Parathyroid adenoma (tissue), 2 donors: ENCODE data around the gene SRC.

ENCODE experiments used
- H2AFZ ChIP-seq: fragments of 300-600 bp; sonication (generic); one replicate; pipeline ENCODE4 v1.7.0; 2017; ENCODE audit warnings: antibody characterized with exemption, mild to moderate bottlenecking
- H3K27ac ChIP-seq: fragments of 300-600 bp; sonication (generic); one replicate; pipeline ENCODE4 v1.7.0; 2017
- H3K27me3 ChIP-seq: fragments of 300-600 bp; sonication (generic); one replicate; pipeline ENCODE4 v1.7.0; 2017; ENCODE audit warnings: low read length; ENCODE audit not compliant: control insufficient read depth, insufficient read depth
- H3K36me3 ChIP-seq: fragments of 300-600 bp; sonication (generic); one replicate; pipeline ENCODE4 v1.7.0; 2017; ENCODE audit warnings: low read length; ENCODE audit not compliant: control insufficient read depth, insufficient read depth
- H3K4me1 ChIP-seq: fragments of 300-600 bp; sonication (generic); one replicate; pipeline ENCODE4 v1.7.0; 2017; ENCODE audit warnings: control low read depth
- H3K4me2 ChIP-seq: fragments of 300-600 bp; sonication (generic); one replicate; pipeline ENCODE4 v1.7.0; 2017; ENCODE audit warnings: low read length
- H3K4me3 ChIP-seq: fragments of 300-600 bp; sonication (generic); one replicate; pipeline ENCODE4 v1.7.0; 2017; ENCODE audit warnings: low read depth, low read length
- H3K79me2 ChIP-seq: fragments of 300-600 bp; sonication (generic); one replicate; pipeline ENCODE4 v1.7.0; 2017; ENCODE audit warnings: control low read depth
- H3K9ac ChIP-seq: fragments of 300-600 bp; sonication (generic); one replicate; pipeline ENCODE4 v1.7.0; 2017; ENCODE audit warnings: mild to moderate bottlenecking
- H3K9me3 ChIP-seq: fragments of 300-600 bp; sonication (generic); one replicate; pipeline ENCODE4 v1.7.0; 2017; ENCODE audit warnings: low read length; ENCODE audit not compliant: control insufficient read depth
- CTCF ChIP-seq: fragments of 300-600 bp; sonication (generic); IDR thresholded peaks from one replicate; pipeline ENCODE4 v1.7.0; 2017; ENCODE audit warnings: antibody characterized with exemption, mild to moderate bottlenecking
- donor health status: primary hyperparathyroidism.

The SRC gene

GRCh38 chr20:37299718-37300528 is 46.0 kb upstream of the SRC start:
- Histone ChIP-seq H3K4me1 (no peaks in the 10 kb centered on the region), H3K27me3 (no peaks in the 10 kb centered on the region), H3K79me2 (peaks cover 6% of the 10 kb centered on the region), H3K27ac (no peak overlapping the region), H3K9ac (no peak overlapping the region), H3K4me2 (no peak overlapping the region), H2AFZ (no peak overlapping the region), H3K4me3 (no peak overlapping the region), H3K9me3 (no peaks in the 10 kb centered on the region), H3K36me3 (no peaks in the 10 kb centered on the region)
- TF ChIP-seq CTCF, result no peak

GRCh38 chr20:37301120-37301519 is 44.8 kb upstream of the SRC start:
- no peak for TF ChIP-seq CTCF
- Histone ChIP-seq H3K27me3 (no peaks in the 10 kb centered on the region), H3K4me1 (no peaks in the 10 kb centered on the region), H2AFZ (no peak overlapping the region), H3K9me3 (no peaks in the 10 kb centered on the region), H3K79me2 (peaks cover 6% of the 10 kb centered on the region), H3K36me3 (no peaks in the 10 kb centered on the region), H3K9ac (no peak overlapping the region), H3K4me3 (no peak overlapping the region), H3K4me2 (no peak overlapping the region), H3K27ac (no peak overlapping the region)

- no peak overlapping the region for H3K27ac ChIP-seq
- H3K36me3 ChIP-seq, result no peaks in the 10 kb centered on the region
- H2AFZ ChIP-seq, result no peak overlapping the region
- no peaks in the 10 kb centered on the region for H3K9me3 ChIP-seq
- no peak overlapping the region for H3K9ac ChIP-seq
- no peak overlapping the region for H3K4me3 ChIP-seq
- H3K27me3 ChIP-seq, result no peaks in the 10 kb centered on the region
- TF ChIP-seq CTCF, result no peak
- H3K4me2 ChIP-seq, result no peak overlapping the region
- H3K79me2 ChIP-seq, result peaks cover 6% of the 10 kb centered on the region
- H3K4me1 ChIP-seq, result no peaks in the 10 kb centered on the region
Measured at GRCh38 chr20:37301558-37301957, 44.4 kb upstream of the SRC start.

GRCh38 chr20:37302981-37303380 is 43.0 kb upstream of the SRC start:
- no peak for TF ChIP-seq CTCF
- no peaks in the 10 kb centered on the region for H3K4me1 ChIP-seq
- H3K79me2 ChIP-seq, result peaks cover 6% of the 10 kb centered on the region
- H3K27me3 ChIP-seq, result no peaks in the 10 kb centered on the region
- H3K36me3 ChIP-seq, result no peaks in the 10 kb centered on the region
- H3K9ac ChIP-seq, result no peak overlapping the region
- no peak overlapping the region for H3K27ac ChIP-seq
- H3K4me3 ChIP-seq, result no peak overlapping the region
- no peak overlapping the region for H3K4me2 ChIP-seq
- H2AFZ ChIP-seq, result no peak overlapping the region
- no peaks in the 10 kb centered on the region for H3K9me3 ChIP-seq

- Histone ChIP-seq H3K27me3 (no peaks in the 10 kb centered on the region), H3K36me3 (no peaks in the 10 kb centered on the region), H3K4me2 (no peak overlapping the region), H3K4me3 (no peak overlapping the region), H3K4me1 (no peaks in the 10 kb centered on the region), H2AFZ (no peak overlapping the region), H3K79me2 (peaks cover 6% of the 10 kb centered on the region), H3K9me3 (no peaks in the 10 kb centered on the region), H3K27ac (no peak overlapping the region), H3K9ac (no peak overlapping the region)
- TF ChIP-seq CTCF, result no peak
Measured at GRCh38 chr20:37303637-37304036, 42.3 kb upstream of the SRC start.
